NOMO-1 (cell line): ENCODE measurements around the gene PHF2.

Experiments used
- DNase-seq, 2 experiments: peaks; one replicate each; lab custom pipeline; 2025; ENCODE audit not compliant: unreplicated experiment in 2 of 2; lab: John Stamatoyannopoulos, UW

Gene PHF2

DNA sequence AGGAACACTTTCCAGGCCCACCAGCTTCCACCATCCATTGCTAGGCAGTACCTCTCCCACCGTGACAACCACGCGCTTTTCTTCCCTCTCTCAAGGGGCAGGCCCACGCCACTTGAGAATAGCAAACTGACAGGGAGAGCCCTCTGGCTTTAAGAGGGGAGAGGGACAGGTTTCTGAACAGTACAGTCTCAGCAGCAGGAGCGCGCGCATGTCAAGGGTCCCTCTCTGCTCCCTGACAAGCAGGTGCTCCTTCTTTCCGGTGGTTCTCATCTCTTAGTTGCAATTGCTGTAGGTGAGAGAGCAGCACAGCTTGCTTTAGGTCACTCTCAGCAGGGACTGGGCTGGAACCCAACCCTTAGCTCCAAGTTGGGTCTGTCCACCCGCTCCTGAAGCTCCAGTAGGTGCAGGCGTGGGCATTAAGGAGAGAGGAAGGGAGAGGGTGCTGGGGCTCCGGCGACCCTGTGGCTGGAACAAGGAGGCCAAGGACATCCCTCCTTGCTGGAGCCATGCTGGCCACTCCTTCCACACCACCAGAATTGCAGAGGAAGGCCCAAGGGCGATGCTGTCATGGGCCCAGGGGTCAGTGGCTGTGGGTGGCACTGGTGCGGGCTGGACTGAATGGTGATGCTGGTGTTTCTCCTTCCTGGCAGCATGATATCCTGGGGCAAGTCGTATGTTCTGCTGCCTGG, 9.0 kb upstream of the PHF2 start:
- DNase-seq: no peak

- DNase-seq: no peak
Observed at GRCh38 chr9:93568169-93568568, 8.2 kb upstream of the PHF2 start.

DNA sequence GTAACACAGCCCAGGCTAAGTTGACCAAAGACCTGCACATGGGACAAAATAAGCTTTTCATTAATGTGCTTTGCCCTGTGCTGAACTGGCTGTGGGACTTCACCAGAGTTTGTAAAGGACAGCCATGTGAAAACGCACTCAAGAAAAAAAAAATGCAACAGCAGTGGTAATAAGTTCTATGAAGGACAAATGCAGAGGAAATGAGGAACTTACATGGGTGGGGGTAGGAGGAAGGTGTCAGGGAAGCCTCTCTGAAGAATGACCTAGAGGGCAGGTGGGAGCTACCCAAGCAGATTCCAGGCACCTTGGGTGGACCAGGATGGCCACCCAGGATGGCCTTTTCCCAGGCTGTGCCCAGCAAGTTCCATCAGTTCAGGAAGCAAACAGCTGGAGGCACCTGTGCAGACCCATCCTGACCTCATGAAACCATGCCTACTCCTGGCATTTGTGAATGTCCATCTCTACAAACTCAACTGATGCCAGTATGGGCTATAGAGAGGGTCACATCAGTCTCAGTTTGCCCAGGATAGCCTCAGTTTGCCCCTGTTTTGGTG, 6.7 kb upstream of the PHF2 start:
- DNase-seq: peak; percentile 50 to 65

DNA sequence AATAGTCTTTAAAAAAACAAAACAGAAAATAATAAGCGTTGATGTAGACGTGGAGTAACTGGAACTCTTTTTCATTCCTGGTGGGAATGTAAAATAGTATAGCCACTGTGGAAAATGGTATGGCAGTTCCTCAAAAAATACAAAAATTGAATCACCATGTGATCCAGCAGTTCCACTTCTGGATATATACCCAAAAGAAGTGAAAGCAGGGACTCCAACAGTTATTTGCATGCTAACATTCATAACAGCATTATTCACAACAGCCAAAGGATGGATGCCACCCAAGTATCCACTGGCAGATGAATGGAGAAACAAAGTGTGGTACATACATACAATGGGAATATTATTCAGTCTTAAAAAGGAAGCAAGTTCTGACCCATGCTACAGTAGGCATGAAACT, 4.2 kb upstream of the PHF2 start:
- DNase-seq: no peak

DNA sequence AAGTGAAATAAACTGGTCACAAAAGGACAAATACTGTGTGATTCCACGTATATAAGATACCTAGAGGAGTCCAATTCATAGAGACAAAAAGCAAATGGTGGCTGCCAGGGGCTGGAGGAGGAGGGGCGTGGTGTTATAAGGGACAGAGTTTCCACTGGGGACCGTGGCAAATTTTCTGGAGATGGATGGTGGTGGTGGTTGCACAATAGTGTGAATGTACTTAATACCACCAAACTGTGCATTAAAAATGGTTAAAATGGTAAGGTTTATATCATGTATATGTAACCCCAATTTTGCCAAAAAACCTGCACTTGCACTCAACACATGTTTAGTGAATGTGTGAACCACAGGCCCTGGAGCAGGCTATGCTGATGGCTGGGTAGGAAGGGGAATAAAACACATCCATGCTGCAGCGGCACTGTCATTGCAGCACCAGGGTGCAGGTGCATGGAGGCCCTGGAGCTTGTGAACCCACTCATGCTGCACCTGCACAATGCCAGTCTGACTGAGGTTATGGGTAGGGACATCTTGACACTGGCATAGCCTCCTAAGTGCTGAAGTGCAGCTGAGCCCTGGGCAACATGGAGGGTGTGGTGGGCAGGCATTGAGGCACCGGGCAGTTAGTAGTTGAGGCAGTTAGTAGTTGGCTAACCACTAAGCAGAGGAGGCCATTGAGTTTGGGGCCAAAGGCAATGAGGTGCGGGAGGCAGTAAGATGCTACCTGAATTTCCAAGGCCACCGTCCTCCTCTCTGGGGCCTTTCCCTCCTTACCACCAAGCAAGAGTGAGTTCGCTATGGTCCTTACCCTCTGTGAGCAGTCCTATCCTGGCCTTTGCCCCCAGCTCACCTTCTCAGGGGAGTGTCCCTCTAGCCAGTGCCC, 3.5 kb upstream of the PHF2 start:
- no peak for DNase-seq

- DNase-seq: no peak
Observed at GRCh38 chr9:93573516-93573828, 2.9 kb upstream of the PHF2 start.

GRCh38 chr9:93574091-93574899, 2.1 kb upstream of the PHF2 start:
- DNase-seq: no peak

GRCh38 chr9:93574900-93575795, 1.2 kb upstream of the PHF2 start:
- no peak for DNase-seq

- peak; percentile 56 to 66 for DNase-seq
Observed at GRCh38 chr9:93575796-93576257, 557 bp upstream of the PHF2 start.

DNA sequence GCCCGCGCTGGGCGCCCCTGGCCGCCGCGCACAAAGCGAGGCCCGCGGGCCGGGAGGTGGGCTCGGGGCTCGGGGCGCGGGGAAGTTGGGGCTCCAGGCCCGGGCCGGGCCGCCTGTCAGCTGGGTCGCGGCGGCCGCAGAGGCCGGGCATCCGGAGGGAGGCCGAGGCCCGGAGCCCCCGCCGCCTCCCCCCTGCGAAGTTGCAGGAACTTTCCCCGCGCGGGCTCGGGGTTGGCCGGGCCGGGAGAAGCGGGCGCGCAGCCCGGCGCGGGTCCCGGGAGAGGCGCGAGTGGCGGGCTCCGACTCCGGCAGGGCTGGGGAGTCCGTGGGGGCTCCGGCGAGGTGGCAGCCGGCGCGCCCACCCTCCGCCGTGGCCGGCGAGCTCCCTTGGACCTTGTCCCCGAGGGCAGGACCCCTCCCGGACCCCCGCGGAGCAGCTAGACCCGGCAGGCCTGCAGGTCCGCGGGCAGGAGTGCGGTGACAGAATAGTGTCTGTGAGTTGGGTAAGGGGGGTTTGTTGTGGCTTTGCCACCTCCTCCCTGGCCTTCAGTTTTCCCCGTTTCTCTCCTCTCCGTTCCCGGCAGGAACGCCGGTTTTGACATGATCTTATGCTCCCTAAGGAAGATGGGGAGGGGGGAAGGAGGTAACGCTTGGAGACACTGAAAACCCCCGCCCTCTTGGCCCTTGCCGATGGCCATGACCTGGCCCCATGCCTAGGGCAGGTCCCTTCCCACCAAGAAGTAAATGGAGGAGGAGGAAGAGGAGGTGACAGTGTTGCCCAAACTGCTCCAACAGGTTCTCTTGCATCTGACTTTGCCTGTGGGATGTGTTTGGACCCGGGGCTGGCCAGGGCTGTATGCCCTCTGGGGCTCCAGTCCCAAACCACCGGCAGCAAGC, 942 bp downstream of the PHF2 start:
- DNase-seq: peak in 1 of 2 experiments; percentile 12

- no peak for DNase-seq
Observed at GRCh38 chr9:93577975-93578682, 1.7 kb downstream of the PHF2 start.

DNA sequence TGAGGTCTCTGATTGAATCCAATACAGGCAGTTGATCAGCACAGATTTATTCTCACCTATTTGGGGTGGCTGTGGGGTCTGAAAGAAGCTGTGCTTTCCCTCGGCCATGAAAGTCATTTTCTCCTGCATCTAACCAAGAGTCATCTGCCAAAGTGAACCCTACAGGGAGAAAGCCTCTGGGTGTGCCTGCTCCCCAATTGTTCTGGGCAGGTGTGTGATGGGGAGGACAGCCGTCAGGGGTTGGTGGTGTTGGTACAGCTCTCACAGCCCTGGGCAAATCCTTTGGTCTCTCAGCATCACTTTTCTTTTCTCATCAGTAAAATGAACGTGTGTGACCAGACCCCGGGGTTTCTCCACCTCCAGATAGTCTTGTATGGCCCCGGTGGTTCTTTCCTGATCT, 2.5 kb downstream of the PHF2 start:
- DNase-seq: no peak

GRCh38 chr9:93579711-93580516, 3.5 kb downstream of the PHF2 start:
- DNase-seq: no peak

GRCh38 chr9:93580654-93581380, 4.4 kb downstream of the PHF2 start:
- no peak for DNase-seq

- DNase-seq: no peak
Observed at GRCh38 chr9:93582115-93582514, 5.7 kb downstream of the PHF2 start.

DNA sequence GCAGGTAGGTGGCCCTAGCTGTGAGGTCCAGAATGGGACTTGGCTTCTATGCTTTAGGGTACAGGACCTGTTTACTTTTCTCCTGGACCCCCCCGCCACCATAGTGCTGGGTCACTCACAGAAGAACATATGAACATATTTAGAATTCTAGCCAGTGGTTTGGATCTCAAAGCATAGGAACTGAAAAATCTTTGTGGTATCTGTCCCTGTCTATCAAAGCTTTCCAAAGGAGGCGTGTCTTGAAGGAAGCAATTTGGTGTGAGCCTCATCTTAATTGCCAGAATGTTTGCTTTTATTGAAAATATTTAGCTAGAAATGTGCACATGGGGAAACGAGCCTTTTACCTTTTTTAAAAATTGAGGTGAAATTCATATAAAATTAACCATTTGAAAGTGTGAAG, 6.2 kb downstream of the PHF2 start:
- no peak for DNase-seq

DNA sequence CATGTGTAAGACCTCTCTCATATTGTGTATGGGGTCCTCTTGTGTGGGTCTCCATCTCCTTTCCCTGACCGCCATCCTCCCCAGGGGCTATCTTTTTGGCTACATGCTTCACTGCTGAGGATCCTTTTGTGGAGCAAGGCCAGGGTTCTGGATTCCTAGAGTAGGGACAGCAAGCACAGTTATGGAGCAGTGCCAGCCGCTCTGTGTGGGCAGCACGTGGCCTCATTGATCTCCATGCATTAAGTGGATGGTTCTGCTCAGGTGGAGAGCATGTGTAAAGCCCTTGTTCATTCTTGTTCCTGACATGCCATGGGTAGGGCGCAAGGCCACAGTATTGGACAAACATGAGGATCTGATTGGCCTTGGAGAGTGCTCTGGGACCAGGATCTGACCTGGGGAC, 8.9 kb downstream of the PHF2 start:
- DNase-seq: no peak
